ENCODE results near the gene TSR1.

The TSR1 gene

DNA sequence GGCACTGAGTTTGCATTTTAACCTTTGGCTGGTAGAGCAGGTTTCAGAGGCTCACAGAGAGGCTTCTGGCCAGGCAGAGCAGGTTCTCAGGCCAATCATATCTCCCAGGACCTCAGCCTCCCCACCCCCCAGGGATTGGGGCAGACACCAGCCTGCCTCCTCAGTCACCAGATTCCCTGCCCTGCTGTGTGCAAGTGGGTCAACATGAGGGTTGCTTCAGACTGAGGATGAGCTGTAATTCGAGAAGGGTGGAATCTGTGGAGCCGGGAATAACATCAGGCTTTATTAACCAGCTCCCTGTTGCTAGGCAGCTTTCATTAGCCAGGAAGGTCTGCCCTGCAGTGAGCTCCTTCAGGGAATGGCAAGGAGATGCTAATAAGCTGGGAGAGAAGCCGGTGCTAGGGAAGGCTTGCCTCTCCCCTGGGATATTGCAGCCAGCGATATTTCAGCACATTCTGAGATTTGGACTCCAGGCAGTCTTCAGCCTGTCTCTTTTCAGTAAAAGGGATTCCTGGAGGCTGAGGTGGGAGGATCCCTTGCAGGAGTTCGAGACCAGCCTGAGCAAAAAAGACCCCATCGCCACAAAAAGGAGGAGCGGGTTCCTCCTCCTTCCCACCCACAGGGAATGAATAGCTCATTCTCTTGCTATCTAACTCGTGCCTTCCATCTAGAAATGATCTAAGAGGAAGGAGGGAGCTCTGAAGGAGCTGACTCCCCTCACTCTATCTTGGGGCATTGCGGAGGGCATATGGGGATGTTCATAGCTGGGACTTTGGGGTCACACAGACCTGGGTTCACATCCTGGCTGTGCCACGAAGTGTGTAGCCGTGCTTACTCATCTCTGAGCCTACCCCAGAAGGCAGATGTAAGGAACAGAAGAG is 11.8 kb upstream of the TSR1 start:
- peak; percentile 69 for DNase-seq
- Histone ChIP-seq H3K4me3 (ENCODE audit: low read depth, low read length) (no peak overlapping the region), H3K4me1 (peaks cover 4% of the 10 kb centered on the region; the same call in 1 of the 2 replicates), H3K27me3 (no peaks in the 10 kb centered on the region), H3K9me3 (no peaks in the 10 kb centered on the region), H3K36me3 (no peaks in the 10 kb centered on the region)
- TF ChIP-seq, protein P1, sequence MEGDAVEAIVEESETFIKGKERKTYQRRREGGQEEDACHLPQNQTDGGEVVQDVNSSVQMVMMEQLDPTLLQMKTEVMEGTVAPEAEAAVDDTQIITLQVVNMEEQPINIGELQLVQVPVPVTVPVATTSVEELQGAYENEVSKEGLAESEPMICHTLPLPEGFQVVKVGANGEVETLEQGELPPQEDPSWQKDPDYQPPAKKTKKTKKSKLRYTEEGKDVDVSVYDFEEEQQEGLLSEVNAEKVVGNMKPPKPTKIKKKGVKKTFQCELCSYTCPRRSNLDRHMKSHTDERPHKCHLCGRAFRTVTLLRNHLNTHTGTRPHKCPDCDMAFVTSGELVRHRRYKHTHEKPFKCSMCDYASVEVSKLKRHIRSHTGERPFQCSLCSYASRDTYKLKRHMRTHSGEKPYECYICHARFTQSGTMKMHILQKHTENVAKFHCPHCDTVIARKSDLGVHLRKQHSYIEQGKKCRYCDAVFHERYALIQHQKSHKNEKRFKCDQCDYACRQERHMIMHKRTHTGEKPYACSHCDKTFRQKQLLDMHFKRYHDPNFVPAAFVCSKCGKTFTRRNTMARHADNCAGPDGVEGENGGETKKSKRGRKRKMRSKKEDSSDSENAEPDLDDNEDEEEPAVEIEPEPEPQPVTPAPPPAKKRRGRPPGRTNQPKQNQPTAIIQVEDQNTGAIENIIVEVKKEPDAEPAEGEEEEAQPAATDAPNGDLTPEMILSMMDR (IDR thresholded peaks at IDR 0.05; ENCODE audit: low read depth, low read length), result no peak

- Histone ChIP-seq H3K9me3 (no peaks in the 10 kb centered on the region), H3K4me3 (ENCODE audit: low read depth, low read length) (no peak overlapping the region), H3K27me3 (no peaks in the 10 kb centered on the region), H3K4me1 (peaks cover 4% of the 10 kb centered on the region; the same call in 1 of the 2 replicates), H3K36me3 (no peaks in the 10 kb centered on the region)
- TF ChIP-seq, protein P1 (IDR thresholded peaks at IDR 0.05; ENCODE audit: low read depth, low read length), result no peak
- no peak for DNase-seq
Observed at GRCh38 chr17:2346475-2346874, 10.2 kb upstream of the TSR1 start.

GRCh38 chr17:2344528-2344927 is 8.3 kb upstream of the TSR1 start:
- Histone ChIP-seq H3K36me3 (no peaks in the 10 kb centered on the region), H3K9me3 (no peaks in the 10 kb centered on the region), H3K4me3 (ENCODE audit: low read depth, low read length) (no peak overlapping the region), H3K4me1 (peaks cover 4% of the 10 kb centered on the region; the same call in 1 of the 2 replicates), H3K27me3 (no peaks in the 10 kb centered on the region)
- DNase-seq, result no peak
- TF ChIP-seq, protein P1 (IDR thresholded peaks at IDR 0.05; ENCODE audit: low read depth, low read length), result no peak

GRCh38 chr17:2343421-2343820 is 7.2 kb upstream of the TSR1 start:
- Histone ChIP-seq H3K4me3 (ENCODE audit: low read depth, low read length) (no peak overlapping the region), H3K36me3 (no peaks in the 10 kb centered on the region), H3K27me3 (no peaks in the 10 kb centered on the region), H3K4me1 (peaks cover 4% of the 10 kb centered on the region; the same call in 1 of the 2 replicates), H3K9me3 (no peaks in the 10 kb centered on the region)
- DNase-seq, result no peak
- TF ChIP-seq, protein P1 (IDR thresholded peaks at IDR 0.05; ENCODE audit: low read depth, low read length), result no peak

DNA sequence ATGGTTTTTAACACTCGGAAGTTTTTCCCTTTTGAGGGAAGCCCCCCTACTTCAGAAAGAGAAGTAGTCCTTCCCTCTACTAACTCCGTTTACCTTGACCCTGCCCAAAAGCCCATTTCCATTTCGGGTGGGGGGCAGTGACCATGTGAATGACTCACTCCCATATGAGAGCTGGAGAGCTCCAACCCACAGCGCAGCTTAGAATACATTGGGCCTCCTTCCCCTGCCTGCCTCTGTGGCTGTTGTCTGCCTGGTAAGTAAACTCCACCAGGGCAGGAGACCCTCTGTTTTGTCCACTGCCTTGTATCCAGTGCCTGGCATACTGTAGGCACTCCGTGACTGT is 2.0 kb upstream of the TSR1 start:
- Histone ChIP-seq H3K36me3 (peaks cover 21% of the 10 kb centered on the region), H3K4me1 (no peaks in the 10 kb centered on the region), H3K27me3 (no peaks in the 10 kb centered on the region), H3K4me3 (ENCODE audit: low read depth, low read length) (peak overlapping the region; percentile 53), H3K9me3 (no peaks in the 10 kb centered on the region)
- TF ChIP-seq, protein P1 (IDR thresholded peaks at IDR 0.05; ENCODE audit: low read depth, low read length), result no peak
- no peak for DNase-seq
